ENCODE data around the gene MTMR8.

MTMR8 gene

GRCh38 chrX:64291123-64291522 lies 104.1 kb downstream of the MTMR8 start:
- DNase-seq: no peak

- no peak for DNase-seq
Observed at GRCh38 chrX:64265265-64265664, 130.0 kb downstream of the MTMR8 start.

- no peak for DNase-seq
Observed at GRCh38 chrX:64230123-64230970, 164.9 kb downstream of the MTMR8 start, which contains the start of gene ASB12. ASB12 (minus strand) TSS chrX:64230607; CDS start chrX:64225650, 4,957 bp downstream.

GRCh38 chrX:64229154-64229553 lies 166.1 kb downstream of the MTMR8 start:
- no peak for DNase-seq

All from activated effector memory CD4-positive, alpha-beta T cell treated with anti-CD3 and anti-CD28 coated beads, Interleukin-2, amount 50 U/mL, for 16 hours (primary cell).